ENCODE measurements around the gene ADNP2. TPM values are rescaled to one million over a fixed set of nuclear protein-coding genes. Genes with fewer than 3 reads are reported as not detected.

Gene ADNP2
- total RNA-seq, 1 experiment from 2014 or later: 40.5 TPM

DNA sequence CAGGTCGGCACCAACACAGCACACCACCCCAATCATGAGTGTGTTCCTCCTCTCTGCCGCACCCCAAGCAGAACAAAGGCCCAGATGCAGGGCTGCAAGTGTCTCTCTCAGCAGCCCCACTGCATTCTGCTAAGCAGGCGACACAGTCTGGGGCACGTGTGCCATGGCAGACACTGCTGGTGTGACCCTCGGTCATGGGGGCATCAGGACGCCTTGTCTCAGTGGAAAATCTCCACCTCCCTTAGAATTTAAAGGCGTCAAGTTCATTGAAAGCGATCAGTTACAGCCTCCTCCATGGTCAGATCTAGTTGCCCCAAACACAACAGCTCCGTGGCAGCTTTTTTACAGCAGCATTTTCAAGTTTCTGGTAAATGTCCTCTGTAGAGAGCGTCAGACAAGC lies 57.2 kb downstream of the ADNP2 start:
- no peaks in the 10 kb centered on the region; the same call in 1 of the 2 replicates for H3K9me3 ChIP-seq (ENCODE audit: control insufficient read depth, insufficient read depth, low read depth, low read length)
- in situ Hi-C loops (cut with HindIII; ENCODE audit: low pct_unique_long_range_greater_than_20kb, low sequenced_read_pairs): no loop called here
- no peak overlapping the region for H3K27ac ChIP-seq (ENCODE audit: low read length)
- no peak for DNase-seq (ENCODE audit: low read depth, low spot score)
- H3K27me3 ChIP-seq (ENCODE audit: control insufficient read depth, insufficient read depth, low read length): no peaks in the 10 kb centered on the region
- CTCF ChIA-PET: no interaction called here
- POLR2A ChIA-PET: no interaction called here
- H3K36me3 ChIP-seq (ENCODE audit: control insufficient read depth, insufficient read depth, low read length): no peaks in the 10 kb centered on the region
- ATAC-seq: no peak
- intact Hi-C loops (cut with micrococcal nuclease; ENCODE audit: unreplicated experiment): no loop called here
- H3K4me1 ChIP-seq (ENCODE audit: control insufficient read depth, insufficient read depth, low read length): no peaks in the 10 kb centered on the region; the same call in 1 of the 2 replicates
- no TSS peak for BruUV-seq (replicated peaks)
- TF ChIP-seq POLR2AphosphoS5 (IDR thresholded peaks at IDR 0.05; ENCODE audit: low read depth, low read length): peak; percentile 12; the same call in 1 of the 2 replicates
- TF ChIP-seq SIN3A (IDR thresholded peaks at IDR 0.05; ENCODE audit: borderline replicate concordance, insufficient read depth, low read depth, low read length): no peak
- no peak overlapping the region for H3K4me3 ChIP-seq (ENCODE audit: low read depth in 2 of 2, low read length in 2 of 2)

DNA sequence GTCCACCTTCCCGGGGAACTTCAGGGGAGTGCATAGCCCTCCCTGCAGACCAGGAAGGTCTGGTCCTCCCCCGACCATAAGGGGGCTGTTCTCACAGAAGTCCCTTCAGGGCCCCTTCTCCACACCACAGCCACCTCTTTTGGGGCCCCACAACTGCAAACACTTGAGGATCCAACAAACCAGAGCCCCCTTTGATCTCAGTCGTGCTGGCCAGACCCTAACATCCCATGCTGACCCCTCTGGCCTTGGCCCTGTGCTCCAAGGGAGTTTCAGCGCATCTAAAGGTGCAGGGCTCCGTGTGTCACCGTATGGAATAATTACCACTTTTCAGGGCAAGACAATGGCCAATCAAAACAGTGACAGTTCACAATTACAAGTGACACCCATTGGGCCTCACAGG lies 57.7 kb downstream of the ADNP2 start:
- no peak overlapping the region for H3K27ac ChIP-seq (ENCODE audit: low read length)
- H3K4me3 ChIP-seq (ENCODE audit: low read depth in 2 of 2, low read length in 2 of 2): no peak overlapping the region
- ChIA-PET CTCF (no interaction called here), POLR2A (no interaction called here)
- intact Hi-C loops (cut with micrococcal nuclease; ENCODE audit: unreplicated experiment) (no loop called here), in situ Hi-C loops (cut with HindIII; ENCODE audit: low pct_unique_long_range_greater_than_20kb, low sequenced_read_pairs) (no loop called here)
- no peaks in the 10 kb centered on the region; the same call in 1 of the 2 replicates for H3K9me3 ChIP-seq (ENCODE audit: control insufficient read depth, insufficient read depth, low read depth, low read length)
- TF ChIP-seq, protein P1, sequence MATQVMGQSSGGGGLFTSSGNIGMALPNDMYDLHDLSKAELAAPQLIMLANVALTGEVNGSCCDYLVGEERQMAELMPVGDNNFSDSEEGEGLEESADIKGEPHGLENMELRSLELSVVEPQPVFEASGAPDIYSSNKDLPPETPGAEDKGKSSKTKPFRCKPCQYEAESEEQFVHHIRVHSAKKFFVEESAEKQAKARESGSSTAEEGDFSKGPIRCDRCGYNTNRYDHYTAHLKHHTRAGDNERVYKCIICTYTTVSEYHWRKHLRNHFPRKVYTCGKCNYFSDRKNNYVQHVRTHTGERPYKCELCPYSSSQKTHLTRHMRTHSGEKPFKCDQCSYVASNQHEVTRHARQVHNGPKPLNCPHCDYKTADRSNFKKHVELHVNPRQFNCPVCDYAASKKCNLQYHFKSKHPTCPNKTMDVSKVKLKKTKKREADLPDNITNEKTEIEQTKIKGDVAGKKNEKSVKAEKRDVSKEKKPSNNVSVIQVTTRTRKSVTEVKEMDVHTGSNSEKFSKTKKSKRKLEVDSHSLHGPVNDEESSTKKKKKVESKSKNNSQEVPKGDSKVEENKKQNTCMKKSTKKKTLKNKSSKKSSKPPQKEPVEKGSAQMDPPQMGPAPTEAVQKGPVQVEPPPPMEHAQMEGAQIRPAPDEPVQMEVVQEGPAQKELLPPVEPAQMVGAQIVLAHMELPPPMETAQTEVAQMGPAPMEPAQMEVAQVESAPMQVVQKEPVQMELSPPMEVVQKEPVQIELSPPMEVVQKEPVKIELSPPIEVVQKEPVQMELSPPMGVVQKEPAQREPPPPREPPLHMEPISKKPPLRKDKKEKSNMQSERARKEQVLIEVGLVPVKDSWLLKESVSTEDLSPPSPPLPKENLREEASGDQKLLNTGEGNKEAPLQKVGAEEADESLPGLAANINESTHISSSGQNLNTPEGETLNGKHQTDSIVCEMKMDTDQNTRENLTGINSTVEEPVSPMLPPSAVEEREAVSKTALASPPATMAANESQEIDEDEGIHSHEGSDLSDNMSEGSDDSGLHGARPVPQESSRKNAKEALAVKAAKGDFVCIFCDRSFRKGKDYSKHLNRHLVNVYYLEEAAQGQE (IDR thresholded peaks at IDR 0.05; ENCODE audit: insufficient read depth in 1 of 2, low read depth in 2 of 2, low read length in 1 of 2): no peak
- TF ChIP-seq, protein P2, sequence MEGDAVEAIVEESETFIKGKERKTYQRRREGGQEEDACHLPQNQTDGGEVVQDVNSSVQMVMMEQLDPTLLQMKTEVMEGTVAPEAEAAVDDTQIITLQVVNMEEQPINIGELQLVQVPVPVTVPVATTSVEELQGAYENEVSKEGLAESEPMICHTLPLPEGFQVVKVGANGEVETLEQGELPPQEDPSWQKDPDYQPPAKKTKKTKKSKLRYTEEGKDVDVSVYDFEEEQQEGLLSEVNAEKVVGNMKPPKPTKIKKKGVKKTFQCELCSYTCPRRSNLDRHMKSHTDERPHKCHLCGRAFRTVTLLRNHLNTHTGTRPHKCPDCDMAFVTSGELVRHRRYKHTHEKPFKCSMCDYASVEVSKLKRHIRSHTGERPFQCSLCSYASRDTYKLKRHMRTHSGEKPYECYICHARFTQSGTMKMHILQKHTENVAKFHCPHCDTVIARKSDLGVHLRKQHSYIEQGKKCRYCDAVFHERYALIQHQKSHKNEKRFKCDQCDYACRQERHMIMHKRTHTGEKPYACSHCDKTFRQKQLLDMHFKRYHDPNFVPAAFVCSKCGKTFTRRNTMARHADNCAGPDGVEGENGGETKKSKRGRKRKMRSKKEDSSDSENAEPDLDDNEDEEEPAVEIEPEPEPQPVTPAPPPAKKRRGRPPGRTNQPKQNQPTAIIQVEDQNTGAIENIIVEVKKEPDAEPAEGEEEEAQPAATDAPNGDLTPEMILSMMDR (IDR thresholded peaks at IDR 0.05): no peak
- TF ChIP-seq TCF7L2 (IDR thresholded peaks at IDR 0.05; ENCODE audit: low read depth, low read length) (no peak), POLR2AphosphoS5 (IDR thresholded peaks at IDR 0.05; ENCODE audit: low read depth, low read length) (no peak; the same call in 1 of the 2 replicates)
- peaks cover 4% of the 10 kb centered on the region; the same call in 1 of the 2 replicates for H3K4me1 ChIP-seq (ENCODE audit: control insufficient read depth, insufficient read depth, low read length)
- DNase-seq (ENCODE audit: low read depth, low spot score): no peak
- H3K36me3 ChIP-seq (ENCODE audit: control insufficient read depth, insufficient read depth, low read length): no peaks in the 10 kb centered on the region
- ATAC-seq: no peak
- BruUV-seq (replicated peaks): no TSS peak
- peaks cover 3% of the 10 kb centered on the region; the same call in 1 of the 2 replicates for H3K27me3 ChIP-seq (ENCODE audit: control insufficient read depth, insufficient read depth, low read length)

DNA sequence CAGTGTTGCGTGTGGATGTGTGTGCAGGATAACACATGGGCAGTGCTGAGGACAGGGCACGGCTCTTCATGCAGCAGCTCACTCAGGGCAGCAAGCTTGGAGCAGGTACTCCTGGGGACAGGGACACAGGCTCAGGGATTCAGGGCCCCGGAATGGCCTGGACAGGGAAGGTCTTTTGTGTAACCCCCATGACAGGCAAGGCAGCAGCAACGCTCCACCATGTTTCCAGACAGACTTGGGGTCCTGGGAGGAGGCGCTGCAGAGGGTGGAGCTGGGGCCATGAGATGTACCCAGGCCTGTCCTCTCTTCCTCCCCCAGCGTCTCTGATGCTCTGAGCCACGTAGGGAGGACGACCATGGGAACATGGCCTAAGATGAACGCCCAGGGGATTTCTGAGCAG lies 58.3 kb downstream of the ADNP2 start:
- ChIA-PET CTCF (no interaction called here), POLR2A (interaction anchor here (0.6 kb wide), 1 partner anchor 1080 kb away, joined by 3 read pairs; no protein-coding TSS in a partner anchor)
- no peaks in the 10 kb centered on the region; the same call in 1 of the 2 replicates for H3K9me3 ChIP-seq (ENCODE audit: control insufficient read depth, insufficient read depth, low read depth, low read length)
- H3K27me3 ChIP-seq (ENCODE audit: control insufficient read depth, insufficient read depth, low read length): peaks cover 4% of the 10 kb centered on the region; the same call in 1 of the 2 replicates
- peak; percentile 27; the same call in 1 of the 2 replicates for ATAC-seq
- no TSS peak for BruUV-seq (replicated peaks)
- H3K4me3 ChIP-seq (ENCODE audit: low read depth in 2 of 2, low read length in 2 of 2): no peak overlapping the region
- no peaks in the 10 kb centered on the region for H3K36me3 ChIP-seq (ENCODE audit: control insufficient read depth, insufficient read depth, low read length)
- no peak overlapping the region for H3K27ac ChIP-seq (ENCODE audit: low read length)
- peaks cover 4% of the 10 kb centered on the region; the same call in 1 of the 2 replicates for H3K4me1 ChIP-seq (ENCODE audit: control insufficient read depth, insufficient read depth, low read length)
- DNase-seq (ENCODE audit: low read depth, low spot score): no peak
- in situ Hi-C loops (cut with HindIII; ENCODE audit: low pct_unique_long_range_greater_than_20kb, low sequenced_read_pairs) (no loop called here), intact Hi-C loops (cut with micrococcal nuclease; ENCODE audit: unreplicated experiment) (no loop called here)
- TF ChIP-seq TCF7L2 (IDR thresholded peaks at IDR 0.05; ENCODE audit: low read depth, low read length): no peak
- TF ChIP-seq, protein P1 (IDR thresholded peaks at IDR 0.05; ENCODE audit: insufficient read depth in 1 of 2, low read depth in 2 of 2, low read length in 1 of 2): no peak
- TF ChIP-seq SIN3A (IDR thresholded peaks at IDR 0.05; ENCODE audit: borderline replicate concordance, insufficient read depth, low read depth, low read length): no peak
- TF ChIP-seq, protein P2 (IDR thresholded peaks at IDR 0.05): no peak
- TF ChIP-seq POLR2AphosphoS5 (IDR thresholded peaks at IDR 0.05; ENCODE audit: low read depth, low read length): no peak
